MM.1S (cell line): ENCODE data around the gene KCNA5.
A peak's percentile ranks its signal among the peaks of the same experiment; 100 is the strongest.

Experiments used
- DNase-seq: peaks from one replicate; pipeline ENCODE4 v3.0.0-alpha.2; 2015
- H2AFZ ChIP-seq: fragments of 300-600 bp; sonication (generic); 2 replicates; pipeline ENCODE4 v1.6.0; 2016; ENCODE audit warnings: antibody characterized with exemption, low read length
- H3F3A ChIP-seq: fragments of 300-600 bp; sonication (generic); 2 replicates; pipeline ENCODE4 v1.6.1; 2016; ENCODE audit warnings: mild to moderate bottlenecking, antibody characterized with exemption, low read length, moderate library complexity, mixed read lengths; ENCODE audit not compliant: insufficient read depth
- H3K27ac ChIP-seq: fragments of 300-600 bp; sonication (generic); 2 replicates; pipeline ENCODE4 v1.5.1; 2016; ENCODE audit warnings: mild to moderate bottlenecking, low read length
- H3K27me3 ChIP-seq: fragments of 300-600 bp; sonication (generic); replicated peaks from 2 replicates; pipeline ENCODE4 v1.6.0; 2016; ENCODE audit warnings: low read length; ENCODE audit not compliant: insufficient read depth
- H3K36me3 ChIP-seq: fragments of 300-600 bp; sonication (generic); replicated peaks from 2 replicates; pipeline ENCODE4 v1.6.1; 2016; ENCODE audit warnings: mild to moderate bottlenecking, low read length, mixed read lengths; ENCODE audit not compliant: insufficient read depth
- H3K4me1 ChIP-seq: fragments of 300-600 bp; sonication (generic); 2 replicates; pipeline ENCODE4 v1.6.1; 2016; ENCODE audit warnings: low read length, mixed read lengths
- H3K4me2 ChIP-seq: fragments of 300-600 bp; sonication (generic); 2 replicates; pipeline ENCODE4 v1.6.0; 2016; ENCODE audit warnings: low read depth, low read length
- H3K4me3 ChIP-seq: fragments of 300-600 bp; sonication (generic); 2 replicates; pipeline ENCODE4 v1.5.1; 2016; ENCODE audit warnings: low read length, mixed read lengths
- H3K79me2 ChIP-seq: fragments of 300-600 bp; sonication (generic); 2 replicates; pipeline ENCODE4 v1.6.1; 2016; ENCODE audit warnings: mixed run types, low read length, mixed read lengths
- H3K9ac ChIP-seq: fragments of 300-600 bp; sonication (generic); 2 replicates; pipeline ENCODE4 v1.6.1; 2016; ENCODE audit warnings: low read length, mixed read lengths
- H3K9me2 ChIP-seq: fragments of 300-600 bp; sonication (generic); replicated peaks from 2 replicates; pipeline ENCODE4 v1.6.1; 2016; ENCODE audit warnings: mild to moderate bottlenecking, low read length, mixed read lengths; ENCODE audit not compliant: insufficient read depth
- H3K9me3 ChIP-seq: fragments of 300-600 bp; sonication (generic); replicated peaks from 2 replicates; pipeline ENCODE4 v1.6.1; 2016; ENCODE audit warnings: mild to moderate bottlenecking, low read length, mixed read lengths; ENCODE audit not compliant: insufficient read depth
- H4K20me1 ChIP-seq: fragments of 300-600 bp; sonication (generic); 2 replicates; pipeline ENCODE4 v1.6.1; 2016; ENCODE audit warnings: mild to moderate bottlenecking, low read length, moderate library complexity, mixed read lengths; ENCODE audit not compliant: insufficient read depth
- EZH2 ChIP-seq: fragments of 300-600 bp; sonication (generic); optimal IDR thresholded peaks from 2 replicates; pipeline ENCODE3; 2017; ENCODE audit warnings: low read depth, mild to moderate bottlenecking, antibody characterized with exemption, low read length, mixed read lengths
- EZH2phosphoT487 ChIP-seq: fragments of 300-600 bp; sonication (generic); IDR thresholded peaks from 2 replicates; pipeline ENCODE4 v1.6.1; 2018; ENCODE audit warnings: antibody characterized with exemption, low read length
- TF ChIP-seq, protein P1 (sequence below): fragments of 300-600 bp; sonication (generic); IDR thresholded peaks from 2 replicates; pipeline ENCODE4 v1.5.1; 2016; ENCODE audit warnings: antibody characterized with exemption, low read length, mixed read lengths

Gene KCNA5

DNA sequence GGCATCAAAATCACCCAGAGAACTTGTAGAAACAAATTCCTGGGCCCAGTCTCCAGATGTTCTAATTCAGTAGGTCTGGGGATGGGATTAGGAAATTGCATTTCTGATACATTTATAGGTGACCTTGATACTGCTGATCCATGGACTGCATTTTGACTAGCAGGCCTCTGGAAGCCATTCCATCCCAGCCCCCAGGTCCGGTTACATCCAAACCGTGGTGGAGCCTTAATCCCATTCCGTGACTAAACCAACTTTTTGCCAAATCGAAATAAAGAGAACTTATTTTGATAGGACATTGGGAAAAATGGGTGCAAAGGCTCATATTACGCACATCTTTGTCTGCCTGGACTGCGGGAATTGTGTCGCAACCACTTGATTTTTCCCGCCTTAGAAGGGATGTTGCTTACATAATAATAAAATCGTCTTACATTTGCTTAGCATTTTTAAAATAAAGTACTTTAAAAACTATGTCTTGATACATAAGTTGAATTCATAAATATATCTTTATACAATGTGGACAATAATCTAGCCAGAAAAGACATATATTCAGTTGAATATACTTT is 5.8 kb upstream of the KCNA5 start:
- no peak for TF ChIP-seq EZH2phosphoT487
- TF ChIP-seq, protein P1, sequence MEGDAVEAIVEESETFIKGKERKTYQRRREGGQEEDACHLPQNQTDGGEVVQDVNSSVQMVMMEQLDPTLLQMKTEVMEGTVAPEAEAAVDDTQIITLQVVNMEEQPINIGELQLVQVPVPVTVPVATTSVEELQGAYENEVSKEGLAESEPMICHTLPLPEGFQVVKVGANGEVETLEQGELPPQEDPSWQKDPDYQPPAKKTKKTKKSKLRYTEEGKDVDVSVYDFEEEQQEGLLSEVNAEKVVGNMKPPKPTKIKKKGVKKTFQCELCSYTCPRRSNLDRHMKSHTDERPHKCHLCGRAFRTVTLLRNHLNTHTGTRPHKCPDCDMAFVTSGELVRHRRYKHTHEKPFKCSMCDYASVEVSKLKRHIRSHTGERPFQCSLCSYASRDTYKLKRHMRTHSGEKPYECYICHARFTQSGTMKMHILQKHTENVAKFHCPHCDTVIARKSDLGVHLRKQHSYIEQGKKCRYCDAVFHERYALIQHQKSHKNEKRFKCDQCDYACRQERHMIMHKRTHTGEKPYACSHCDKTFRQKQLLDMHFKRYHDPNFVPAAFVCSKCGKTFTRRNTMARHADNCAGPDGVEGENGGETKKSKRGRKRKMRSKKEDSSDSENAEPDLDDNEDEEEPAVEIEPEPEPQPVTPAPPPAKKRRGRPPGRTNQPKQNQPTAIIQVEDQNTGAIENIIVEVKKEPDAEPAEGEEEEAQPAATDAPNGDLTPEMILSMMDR, result no peak
- no peak for TF ChIP-seq EZH2
- Histone ChIP-seq H3K4me3 (no peak overlapping the region), H3K36me3 (no peaks in the 10 kb centered on the region), H4K20me1 (no peaks in the 10 kb centered on the region), H3K4me1 (peaks cover 13% of the 10 kb centered on the region), H3K27me3 (no peaks in the 10 kb centered on the region), H3K9ac (no peak overlapping the region), H3F3A (no peaks in the 10 kb centered on the region), H3K27ac (no peak overlapping the region), H3K9me3 (no peaks in the 10 kb centered on the region), H2AFZ (no peak overlapping the region), H3K4me2 (no peak overlapping the region), H3K79me2 (no peaks in the 10 kb centered on the region), H3K9me2 (no peaks in the 10 kb centered on the region)
- no peak for DNase-seq

DNA sequence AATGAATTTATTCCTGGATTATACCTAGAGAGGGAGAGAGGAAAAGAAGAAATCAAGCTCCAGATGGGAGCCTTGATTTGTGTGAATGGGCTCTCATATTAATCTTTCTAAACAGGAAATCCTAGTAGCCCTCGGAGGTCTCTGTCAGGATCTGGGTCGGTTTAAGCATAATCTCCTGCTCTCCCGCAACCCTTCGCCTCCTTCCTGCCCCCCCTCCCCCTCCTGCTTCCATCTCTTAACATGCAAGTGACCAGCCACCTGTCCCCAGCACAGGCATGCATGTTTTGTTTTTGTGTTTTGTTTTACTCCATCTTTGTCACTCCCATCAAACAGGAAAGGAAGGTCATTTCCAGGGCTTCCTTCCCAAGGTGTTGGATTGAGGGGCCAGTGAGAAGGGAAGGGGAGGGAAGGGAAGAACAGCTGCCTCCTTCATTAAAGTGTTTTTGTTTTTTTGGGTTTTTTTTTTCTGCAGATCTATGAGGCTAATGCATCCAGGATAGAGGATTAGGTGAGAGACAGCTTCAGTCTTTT is 4.8 kb upstream of the KCNA5 start:
- H3K79me2 ChIP-seq, result no peaks in the 10 kb centered on the region
- no peaks in the 10 kb centered on the region for H4K20me1 ChIP-seq
- H3F3A ChIP-seq, result no peaks in the 10 kb centered on the region
- peaks cover 13% of the 10 kb centered on the region for H3K4me1 ChIP-seq
- no peak overlapping the region for H3K9ac ChIP-seq
- H3K27ac ChIP-seq, result no peak overlapping the region
- H2AFZ ChIP-seq, result no peak overlapping the region
- H3K27me3 ChIP-seq, result no peaks in the 10 kb centered on the region
- no peak for DNase-seq
- no peaks in the 10 kb centered on the region for H3K9me2 ChIP-seq
- no peaks in the 10 kb centered on the region for H3K9me3 ChIP-seq
- H3K4me3 ChIP-seq, result no peak overlapping the region
- no peak overlapping the region for H3K4me2 ChIP-seq
- TF ChIP-seq, protein P1, result no peak
- TF ChIP-seq EZH2phosphoT487, result no peak
- TF ChIP-seq EZH2, result no peak
- H3K36me3 ChIP-seq, result no peaks in the 10 kb centered on the region

DNA sequence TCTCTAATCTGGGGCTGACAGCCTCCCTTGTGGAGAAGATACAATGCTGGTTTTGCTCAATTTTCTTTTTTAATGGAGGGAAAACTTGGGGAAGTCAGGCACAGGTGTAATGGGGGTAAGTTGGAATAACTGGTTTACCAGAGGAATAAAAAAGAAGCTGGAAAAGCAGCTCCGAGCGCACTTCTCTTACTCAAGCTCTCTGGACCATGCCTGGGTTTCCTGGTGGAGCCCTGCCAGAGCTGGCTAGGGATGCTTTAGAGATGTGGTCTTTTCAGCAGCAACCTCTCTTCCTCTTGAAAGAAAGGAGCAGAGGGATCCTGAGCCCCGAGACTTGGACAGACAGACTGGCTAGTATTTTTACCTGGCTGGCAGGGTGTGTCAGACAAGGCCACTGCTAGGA is 3.9 kb upstream of the KCNA5 start:
- Histone ChIP-seq H2AFZ (no peak overlapping the region), H3K4me2 (0 out of 2 replicates have a peak overlapping the region, but pooled peaks have one; percentile 13), H3K9me2 (no peaks in the 10 kb centered on the region), H3K9me3 (no peaks in the 10 kb centered on the region), H3K9ac (no peak overlapping the region), H4K20me1 (no peaks in the 10 kb centered on the region), H3K36me3 (no peaks in the 10 kb centered on the region), H3K27ac (no peak overlapping the region), H3K4me1 (peaks cover 13% of the 10 kb centered on the region), H3K79me2 (no peaks in the 10 kb centered on the region), H3F3A (no peaks in the 10 kb centered on the region), H3K27me3 (no peaks in the 10 kb centered on the region), H3K4me3 (no peak overlapping the region)
- TF ChIP-seq EZH2 (no peak), EZH2phosphoT487 (no peak)
- TF ChIP-seq, protein P1, result no peak
- no peak for DNase-seq
